Naive thymus-derived CD4-positive, alpha-beta T cell (primary cell): Measurements from ENCODE around the gene ATP7B. TPM values are rescaled to one million over a fixed set of nuclear protein-coding genes. Genes with fewer than 3 reads are reported as not detected.

ENCODE experiments used
- ATAC-seq: fragments of 150-1000 bp; cut with Tn5 transposase; 2 replicates; pipeline ENCODE4 v1.10.0; 2021; ENCODE audit warnings: mild to moderate bottlenecking, moderate library complexity
- CTCF ChIA-PET: fragments of 350-600 bp; sonication (Branson Sonifier 250); formaldehyde crosslinking; loops from one replicate; lab custom pipeline; 2021; ENCODE audit warnings: antibody characterized with exemption; lab: Charles Lee
- POLR2A ChIA-PET: fragments of 350-600 bp; sonication (Branson Sonifier 250); formaldehyde crosslinking; loops from one replicate; lab custom pipeline; 2021; ENCODE audit warnings: antibody characterized with exemption, inconsistent platforms; lab: Charles Lee
- DNase-seq, 9 donors: peaks; one replicate each; pipeline versions ENCODE4 v3.0.0 to v3.0.0-alpha.2; 2020 to 2022; ENCODE audit warnings: mixed read lengths in 1 of 9
- H3K27ac ChIP-seq: one replicate; pipeline ENCODE4 v1.7.0; 2013; ENCODE audit warnings: mild to moderate bottlenecking, low read depth, low read length, moderate library complexity
- H3K27me3 ChIP-seq, 2 donors: one replicate each; pipeline ENCODE4 v1.7.0; 2013; ENCODE audit warnings: low read length in 2 of 2, mild to moderate bottlenecking in 2 of 2, moderate library complexity in 2 of 2; ENCODE audit not compliant: control insufficient read depth in 2 of 2, insufficient read depth in 2 of 2
- H3K36me3 ChIP-seq, 3 experiments: 1 replicate in 2 of 3; 2 replicates in 1 of 3; pipeline ENCODE4 v1.7.0; 2013; ENCODE audit warnings: low read length in 3 of 3, mild to moderate bottlenecking in 3 of 3, moderate library complexity in 1 of 3; ENCODE audit not compliant: insufficient read depth in 3 of 3, control insufficient read depth in 2 of 3
- H3K4me1 ChIP-seq, 2 donors: one replicate each; pipeline ENCODE4 v1.7.0; 2013; ENCODE audit warnings: low read length in 2 of 2, mild to moderate bottlenecking in 2 of 2, moderate library complexity in 1 of 2; ENCODE audit not compliant: control insufficient read depth in 2 of 2, insufficient read depth in 2 of 2
- H3K4me3 ChIP-seq: 2 replicates; pipeline ENCODE4 v1.7.0; 2013; ENCODE audit warnings: mild to moderate bottlenecking, low read length
- H3K9me3 ChIP-seq, 3 experiments: 1 replicate in 2 of 3; 2 replicates in 1 of 3; pipeline ENCODE4 v1.7.0; 2013; ENCODE audit warnings: low read length in 3 of 3; ENCODE audit not compliant: control insufficient read depth in 2 of 3
- H3K27ac Mint-ChIP-seq, 9 donors: one replicate each; pipeline ENCODE4 v1.8.0; 2020 to 2022; ENCODE audit warnings: mixed read lengths in 9 of 9, mild to moderate bottlenecking in 8 of 9, moderate library complexity in 5 of 9, inconsistent platforms in 2 of 9
- H3K27me3 Mint-ChIP-seq, 5 donors: one replicate each; pipeline ENCODE4 v1.8.0; 2021 to 2022; ENCODE audit warnings: mixed read lengths in 5 of 5, mild to moderate bottlenecking in 1 of 5
- H3K36me3 Mint-ChIP-seq, 5 donors: one replicate each; pipeline ENCODE4 v1.8.0; 2020 to 2022; ENCODE audit warnings: mixed read lengths in 5 of 5, mild to moderate bottlenecking in 3 of 5, inconsistent platforms in 1 of 5
- H3K4me1 Mint-ChIP-seq, 7 donors: one replicate each; pipeline ENCODE4 v1.8.0; 2020 to 2022; ENCODE audit warnings: mixed read lengths in 7 of 7, mild to moderate bottlenecking in 3 of 7, inconsistent platforms in 1 of 7
- H3K4me3 Mint-ChIP-seq, 10 donors: one replicate each; pipeline ENCODE4 v1.8.0; 2020 to 2022; ENCODE audit warnings: mild to moderate bottlenecking in 10 of 10, mixed read lengths in 10 of 10, moderate library complexity in 6 of 10, inconsistent platforms in 2 of 10
- H3K9me3 Mint-ChIP-seq, 11 donors: one replicate each; pipeline ENCODE4 v1.8.0; 2020 to 2022; ENCODE audit warnings: mixed read lengths in 11 of 11, mild to moderate bottlenecking in 4 of 11, inconsistent platforms in 1 of 11, moderate library complexity in 1 of 11
- intact Hi-C, 2 donors: fragments of 100-400 bp; cut with micrococcal nuclease; formaldehyde crosslinking; loops; one replicate each; pipeline ENCODE4 v1.15.1; 2023
- polyA plus RNA-seq, 2 donors: library from polyadenylated mRNA; unstranded; fragments of 300-500 nt; fragmentation: Illumina TruSeq; gene quantifications; one replicate each; pipeline ENCODE4 v1.2.3, GENCODE V29; 2021
- total RNA-seq, 6 experiments: library from RNA in 5 of 6; stranded (reverse) in 5 of 6; gene quantifications; 1 replicate in 5 of 6; 2 replicates in 1 of 6; pipeline ENCODE4 v1.2.3 and lab custom pipeline; 2021 to 2026

The ATP7B gene
- total and polyA plus RNA-seq, 7 experiments from 2014 or later, result 0.18 to 1.4 (median 1.3) TPM

DNA sequence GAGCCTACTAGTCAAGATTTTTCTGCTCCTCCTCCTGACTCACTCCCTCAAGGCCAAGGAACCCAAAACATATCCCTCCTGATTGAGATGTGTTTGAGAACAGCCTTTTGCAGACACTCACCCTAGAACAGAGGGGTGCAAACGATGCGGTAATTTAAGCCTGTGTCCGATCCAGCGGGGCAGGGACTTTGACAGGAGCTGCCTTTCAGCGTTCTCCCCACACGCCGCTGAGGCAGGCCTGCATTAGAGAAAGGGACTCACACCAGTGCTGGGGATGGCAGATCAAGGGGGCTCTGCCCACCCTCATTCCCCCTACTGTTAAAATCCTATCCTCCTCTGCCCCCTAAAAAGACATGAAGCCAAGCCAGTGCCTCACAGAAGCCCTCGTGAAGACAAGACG, 79.0 kb downstream of the ATP7B start:
- intact Hi-C loops, result no loop called here
- no peak for ATAC-seq
- H3K36me3 Mint-ChIP-seq, result no peaks in the 10 kb centered on the region
- Histone ChIP-seq H3K27me3 (no peaks in the 10 kb centered on the region), H3K9me3 (no peaks in the 10 kb centered on the region), H3K4me1 (no peaks in the 10 kb centered on the region), H3K36me3 (no peaks in the 10 kb centered on the region), H3K27ac (no peak overlapping the region), H3K4me3 (no peak overlapping the region)
- H3K4me1 Mint-ChIP-seq, result peaks cover 0 to 5% (median 0%) of the 10 kb centered on the region in 7 donors
- ChIA-PET POLR2A (no interaction called here), CTCF (no interaction called here)
- no peak overlapping the region for H3K4me3 Mint-ChIP-seq
- no peaks in the 10 kb centered on the region for H3K27me3 Mint-ChIP-seq
- no peak for DNase-seq
- peaks cover 0 to 2% (median 0%) of the 10 kb centered on the region in 11 donors for H3K9me3 Mint-ChIP-seq
- no peak overlapping the region for H3K27ac Mint-ChIP-seq

DNA sequence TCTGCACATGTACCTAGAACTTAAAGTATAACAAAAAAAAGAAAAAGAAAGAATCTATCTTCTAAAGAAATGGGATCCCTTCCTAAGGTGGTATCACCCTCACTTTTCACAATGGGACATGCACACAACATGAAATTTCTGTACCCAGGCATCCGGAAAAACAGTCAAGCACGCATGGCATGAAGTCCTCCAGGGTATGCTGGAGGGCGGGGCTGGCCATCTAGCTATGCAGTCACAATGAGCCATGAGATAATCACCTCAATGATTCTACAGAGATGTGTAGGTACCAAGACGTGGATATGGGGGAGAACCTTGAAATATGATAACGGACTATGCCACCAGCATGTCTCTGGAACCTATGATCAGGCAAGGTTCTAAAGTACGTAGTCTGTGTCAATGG, 79.6 kb downstream of the ATP7B start:
- H3K9me3 ChIP-seq, result no peaks in the 10 kb centered on the region
- no peak overlapping the region for H3K4me3 ChIP-seq
- no peak overlapping the region for H3K27ac ChIP-seq
- intact Hi-C loops, result no loop called here
- ChIA-PET CTCF (no interaction called here), POLR2A (no interaction called here)
- DNase-seq, result no peak
- no peaks in the 10 kb centered on the region for H3K36me3 ChIP-seq
- Mint-ChIP-seq H3K9me3 (peaks cover 0 to 2% (median 0%) of the 10 kb centered on the region in 11 donors), H3K27me3 (no peaks in the 10 kb centered on the region), H3K4me1 (peaks cover 0 to 5% (median 0%) of the 10 kb centered on the region in 7 donors), H3K27ac (no peak overlapping the region), H3K4me3 (no peak overlapping the region), H3K36me3 (no peaks in the 10 kb centered on the region)
- no peaks in the 10 kb centered on the region for H3K27me3 ChIP-seq
- no peaks in the 10 kb centered on the region for H3K4me1 ChIP-seq
- ATAC-seq, result no peak

DNA sequence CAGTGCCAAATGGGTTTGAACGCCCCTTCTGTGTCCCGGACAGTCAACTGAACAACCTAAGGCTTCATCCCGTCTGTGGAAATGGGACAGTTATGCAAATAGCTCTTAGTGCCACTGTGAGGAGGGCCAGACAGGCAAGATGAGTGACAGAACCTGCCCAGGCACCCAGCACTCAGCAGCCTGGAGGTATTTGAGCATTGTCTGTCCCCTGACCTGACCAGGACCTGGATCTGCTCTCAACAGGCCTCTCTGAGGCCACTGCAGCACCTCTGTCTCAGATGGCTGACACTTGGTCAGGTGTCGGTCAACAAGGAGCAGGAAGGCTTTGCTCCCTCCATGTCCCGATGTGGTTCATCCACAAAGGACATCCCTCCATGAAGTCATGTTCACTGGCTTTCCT, 81.6 kb downstream of the ATP7B start:
- ChIA-PET CTCF (no interaction called here), POLR2A (interaction anchor here (0.8 kb wide), 1 partner anchor 21 kb away, joined by 3 read pairs; no protein-coding TSS in a partner anchor)
- no peak overlapping the region for H3K27ac Mint-ChIP-seq

DNA sequence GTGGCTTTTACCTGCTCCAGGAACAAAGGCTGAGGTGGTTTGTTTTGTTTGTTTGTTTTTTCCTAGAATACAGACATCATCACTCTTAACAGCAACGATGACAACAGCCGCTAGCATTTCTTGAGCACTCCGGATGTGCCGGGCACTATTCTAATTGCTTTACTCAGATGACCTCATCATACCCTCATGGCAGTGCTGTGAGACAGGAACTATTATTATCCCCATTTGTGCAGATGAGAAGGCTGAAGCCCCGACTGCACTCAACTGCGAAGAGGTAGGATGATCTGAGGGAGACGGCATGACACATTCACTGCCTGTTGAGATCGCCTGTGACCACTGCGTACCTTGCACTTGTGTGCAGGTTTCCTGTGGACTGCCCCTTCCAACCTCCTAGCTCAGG, 83.0 kb downstream of the ATP7B start:
- H3K4me1 ChIP-seq, result no peaks in the 10 kb centered on the region
- H3K27ac ChIP-seq, result no peak overlapping the region
- ATAC-seq (no peak), DNase-seq (no peak)
- no peak overlapping the region for H3K4me3 ChIP-seq
- Mint-ChIP-seq H3K4me3 (no peak overlapping the region), H3K4me1 (peaks cover 0 to 26% (median 6%) of the 10 kb centered on the region in 7 donors), H3K9me3 (no peaks in the 10 kb centered on the region), H3K36me3 (no peaks in the 10 kb centered on the region), H3K27me3 (no peaks in the 10 kb centered on the region), H3K27ac (no peak overlapping the region)
- no peaks in the 10 kb centered on the region for H3K36me3 ChIP-seq
- CTCF ChIA-PET, result interaction anchor here (0.6 kb wide), 1 partner anchor 189 kb away, joined by 3 read pairs; no protein-coding TSS in a partner anchor
- POLR2A ChIA-PET, result no interaction called here
- intact Hi-C loops, result no loop called here
- H3K27me3 ChIP-seq, result no peaks in the 10 kb centered on the region
- no peaks in the 10 kb centered on the region for H3K9me3 ChIP-seq

More for the DNA sequence above, 81.6 kb downstream of the ATP7B start:
- no peaks in the 10 kb centered on the region for H3K36me3 ChIP-seq
- no peaks in the 10 kb centered on the region for H3K4me1 ChIP-seq
- H3K9me3 Mint-ChIP-seq, result no peaks in the 10 kb centered on the region
- no peaks in the 10 kb centered on the region for H3K36me3 Mint-ChIP-seq
- H3K4me1 Mint-ChIP-seq, result peaks cover 0 to 15% (median 6%) of the 10 kb centered on the region in 7 donors
- ATAC-seq, result no peak
- H3K27me3 Mint-ChIP-seq, result no peaks in the 10 kb centered on the region
- H3K27ac ChIP-seq, result no peak overlapping the region
- DNase-seq, result no peak
- no peak overlapping the region for H3K4me3 Mint-ChIP-seq
- intact Hi-C loops, result no loop called here
- H3K9me3 ChIP-seq, result no peaks in the 10 kb centered on the region
- H3K4me3 ChIP-seq, result no peak overlapping the region
- no peaks in the 10 kb centered on the region for H3K27me3 ChIP-seq

DNA sequence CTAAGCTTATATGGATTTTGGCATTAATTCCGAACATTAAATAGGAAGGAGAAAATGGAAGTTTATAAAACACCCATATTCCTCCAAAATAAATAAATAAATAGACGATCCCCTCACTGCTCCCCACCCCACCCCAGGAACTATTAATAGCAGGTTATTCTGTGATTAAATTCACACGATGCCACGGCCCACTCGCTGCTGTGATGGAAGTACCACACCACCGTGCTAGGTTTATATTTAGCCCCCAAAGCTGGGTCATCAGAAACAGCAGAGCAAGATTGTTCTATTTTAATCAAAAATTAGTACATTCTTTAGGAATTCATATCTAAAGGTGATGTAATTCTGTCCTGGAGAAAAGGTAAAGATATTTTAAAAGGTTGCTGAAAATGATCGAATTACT, 84.1 kb downstream of the ATP7B start:
- H3K27ac ChIP-seq, result no peak overlapping the region

DNA sequence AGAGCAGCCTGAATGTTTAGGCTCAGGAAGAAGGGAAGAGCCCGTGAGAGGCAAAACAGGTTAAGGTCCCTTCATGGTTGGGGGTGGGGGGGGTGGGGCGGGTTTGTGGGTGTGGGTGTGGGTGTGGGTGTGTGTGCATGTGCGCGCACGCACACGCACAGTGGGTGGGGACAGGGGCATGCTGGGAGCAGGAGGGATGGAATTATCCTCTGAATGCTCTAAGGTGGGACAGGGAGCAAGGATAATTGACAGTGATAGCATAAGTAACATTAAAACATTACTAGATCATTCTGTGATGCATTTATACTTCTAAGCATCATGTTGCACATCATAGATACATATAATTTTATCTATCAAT, 84.7 kb downstream of the ATP7B start:
- Histone ChIP-seq H3K27ac (no peak overlapping the region), H3K4me3 (no peak overlapping the region), H3K36me3 (no peaks in the 10 kb centered on the region), H3K27me3 (no peaks in the 10 kb centered on the region), H3K4me1 (no peaks in the 10 kb centered on the region), H3K9me3 (no peaks in the 10 kb centered on the region)
- Mint-ChIP-seq H3K27me3 (no peaks in the 10 kb centered on the region), H3K9me3 (no peaks in the 10 kb centered on the region), H3K36me3 (no peaks in the 10 kb centered on the region), H3K27ac (no peak overlapping the region), H3K4me3 (no peak overlapping the region), H3K4me1 (peaks cover 0 to 32% (median 11%) of the 10 kb centered on the region in 7 donors)
- intact Hi-C loops, result no loop called here
- ChIA-PET CTCF (interaction anchor here (0.5 kb wide), 1 partner anchor 1856 kb away, joined by 3 read pairs; no protein-coding TSS in a partner anchor), POLR2A (interaction anchor here (0.6 kb wide), 1 partner anchor 279 kb away, joined by 3 read pairs; no protein-coding TSS in a partner anchor)
- DNase-seq, result no peak
- no peak for ATAC-seq

More for the DNA sequence above, 84.1 kb downstream of the ATP7B start:
- Mint-ChIP-seq H3K4me3 (no peak overlapping the region), H3K27ac (no peak overlapping the region), H3K27me3 (no peaks in the 10 kb centered on the region), H3K36me3 (no peaks in the 10 kb centered on the region), H3K4me1 (peaks cover 0 to 32% (median 11%) of the 10 kb centered on the region in 7 donors), H3K9me3 (no peaks in the 10 kb centered on the region)
- DNase-seq, result no peak
- H3K9me3 ChIP-seq, result no peaks in the 10 kb centered on the region
- no peaks in the 10 kb centered on the region for H3K27me3 ChIP-seq
- no peak for ATAC-seq
- POLR2A ChIA-PET, result interaction anchor here (0.6 kb wide), 1 partner anchor 280 kb away, joined by 3 read pairs; no protein-coding TSS in a partner anchor
- no peaks in the 10 kb centered on the region for H3K36me3 ChIP-seq
- CTCF ChIA-PET, result no interaction called here
- no peaks in the 10 kb centered on the region for H3K4me1 ChIP-seq
- intact Hi-C loops, result no loop called here
- H3K4me3 ChIP-seq, result no peak overlapping the region

DNA sequence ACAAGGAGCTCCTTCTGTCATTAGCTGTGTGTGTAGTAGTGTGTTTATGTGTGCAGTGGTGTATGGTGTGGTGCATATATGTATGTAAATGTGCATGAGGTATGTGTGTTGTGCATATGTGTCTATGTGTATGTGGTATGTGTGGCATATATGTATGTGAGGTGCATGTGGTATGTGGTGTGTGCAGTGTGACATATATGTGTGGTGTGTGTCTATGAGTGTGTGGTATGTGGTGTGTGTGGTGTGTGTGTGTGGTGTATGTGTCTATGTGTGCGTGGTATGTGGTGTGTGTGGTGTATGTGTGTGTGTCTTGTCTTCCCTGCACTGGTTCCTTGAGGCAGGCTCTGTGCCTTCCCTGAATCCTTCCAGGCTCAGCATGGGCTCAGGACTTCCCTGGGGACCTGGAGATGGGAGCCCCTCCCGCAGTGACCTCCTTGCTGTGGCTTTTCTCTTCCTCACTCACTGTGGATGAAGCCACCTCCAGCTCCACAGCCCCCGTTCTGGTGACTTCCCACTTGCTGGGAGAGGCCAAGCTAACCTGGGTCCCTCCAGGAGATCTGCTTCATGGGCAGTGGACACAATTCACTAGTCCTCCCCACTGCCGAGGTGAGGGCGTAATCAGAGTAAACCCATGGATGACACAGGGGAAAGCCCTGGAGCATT, 85.3 kb downstream of the ATP7B start:
- intact Hi-C loops, result no loop called here
- peaks cover 0 to 32% (median 11%) of the 10 kb centered on the region in 7 donors for H3K4me1 Mint-ChIP-seq
- H3K27ac Mint-ChIP-seq, result peak overlapping the region in 1 of 9 donors; percentile 1
- no peaks in the 10 kb centered on the region for H3K36me3 Mint-ChIP-seq
- CTCF ChIA-PET, result interaction anchor here (0.5 kb wide), 1 partner anchor 1856 kb away, joined by 3 read pairs; no protein-coding TSS in a partner anchor
- Histone ChIP-seq H3K36me3 (no peaks in the 10 kb centered on the region), H3K27me3 (no peaks in the 10 kb centered on the region), H3K9me3 (no peaks in the 10 kb centered on the region), H3K4me3 (no peak overlapping the region), H3K4me1 (no peaks in the 10 kb centered on the region), H3K27ac (no peak overlapping the region)
- DNase-seq (no peak), ATAC-seq (peak; percentile 27)
- H3K4me3 Mint-ChIP-seq, result no peak overlapping the region
- H3K9me3 Mint-ChIP-seq, result no peaks in the 10 kb centered on the region
- POLR2A ChIA-PET, result no interaction called here
- H3K27me3 Mint-ChIP-seq, result no peaks in the 10 kb centered on the region
